GM23338 (cell line): ENCODE data around the gene MYL4. TPM values are rescaled to one million over a fixed set of nuclear protein-coding genes. Genes with fewer than 3 reads are reported as not detected.

Experiments used
- ATAC-seq: fragments of 200-7000 bp; cut with Tn5 transposase; 3 replicates; pipeline ENCODE4 v1.9.1; 2020
- DNase-seq: peaks from one replicate; pipeline ENCODE4 v3.0.0-alpha.2; 2015; ENCODE audit warnings: low spot score
- H2AFZ ChIP-seq: fragments of 200-600 bp; sonication (generic); 2 replicates; pipeline ENCODE4 v1.8.0; 2016; ENCODE audit warnings: antibody characterized with exemption, mild to moderate bottlenecking, moderate library complexity
- H3F3A ChIP-seq: fragments of 200-600 bp; sonication (generic); replicated peaks from 2 replicates; pipeline ENCODE4 v1.8.0; 2017; ENCODE audit warnings: antibody characterized with exemption, mixed run types, low read depth
- H3K27ac ChIP-seq: fragments of 200-600 bp; sonication (generic); 2 replicates; pipeline ENCODE4 v1.6.1; 2016; ENCODE audit warnings: low read depth
- H3K27me3 ChIP-seq: fragments of 200-600 bp; sonication (generic); 2 replicates; pipeline ENCODE4 v1.8.0; 2016; ENCODE audit warnings: mild to moderate bottlenecking, mixed run types, moderate library complexity; ENCODE audit not compliant: insufficient read depth
- H3K36me3 ChIP-seq: fragments of 200-600 bp; sonication (generic); 2 replicates; pipeline ENCODE4 v1.8.0; 2016; ENCODE audit warnings: mild to moderate bottlenecking; ENCODE audit not compliant: insufficient read depth
- H3K4me1 ChIP-seq: fragments of 200-600 bp; sonication (generic); 2 replicates; pipeline ENCODE4 v1.8.0; 2016; ENCODE audit warnings: mild to moderate bottlenecking, moderate library complexity; ENCODE audit not compliant: insufficient read depth
- H3K4me2 ChIP-seq: fragments of 200-600 bp; sonication (generic); 2 replicates; pipeline ENCODE4 v1.7.1; 2017; ENCODE audit warnings: mixed run types
- H3K4me3 ChIP-seq: fragments of 200-600 bp; sonication (generic); 2 replicates; pipeline ENCODE4 v1.6.1; 2016; ENCODE audit warnings: mixed run types
- H3K79me2 ChIP-seq: fragments of 200-600 bp; sonication (generic); replicated peaks from 2 replicates; pipeline ENCODE4 v1.8.0; 2017; ENCODE audit warnings: mild to moderate bottlenecking; ENCODE audit not compliant: insufficient read depth
- H3K9me2 ChIP-seq: fragments of 200-600 bp; sonication (generic); 2 replicates; pipeline ENCODE4 v1.8.0; 2017; ENCODE audit not compliant: insufficient read depth
- H4K20me1 ChIP-seq: fragments of 200-600 bp; sonication (generic); replicated peaks from 2 replicates; pipeline ENCODE4 v1.8.0; 2017; ENCODE audit warnings: mild to moderate bottlenecking; ENCODE audit not compliant: insufficient read depth
- H3K27ac Mint-ChIP-seq: 2 replicates; pipeline ENCODE4 v1.8.0; 2020; ENCODE audit warnings: inconsistent platforms, mild to moderate bottlenecking, moderate library complexity, mixed read lengths
- H3K27me3 Mint-ChIP-seq: 3 replicates; pipeline ENCODE4 v1.8.0; 2022; ENCODE audit warnings: low read depth, mild to moderate bottlenecking, moderate library complexity, mixed read lengths, inconsistent platforms; ENCODE audit not compliant: insufficient read depth, poor library complexity
- H3K36me3 Mint-ChIP-seq: 3 replicates; pipeline ENCODE4 v1.8.0; 2021; ENCODE audit warnings: low read depth, mild to moderate bottlenecking, inconsistent platforms, moderate library complexity, mixed read lengths
- H3K4me1 Mint-ChIP-seq: 3 replicates; pipeline ENCODE4 v1.8.0; 2020; ENCODE audit warnings: mild to moderate bottlenecking, inconsistent platforms, mixed read lengths
- H3K4me3 Mint-ChIP-seq: 3 replicates; pipeline ENCODE4 v1.8.0; 2021; ENCODE audit warnings: moderate library complexity, mild to moderate bottlenecking, inconsistent platforms, mixed read lengths
- H3K9me3 Mint-ChIP-seq: 3 replicates; pipeline ENCODE4 v1.8.0; 2020; ENCODE audit warnings: moderate library complexity, mild to moderate bottlenecking, inconsistent platforms, mixed read lengths
- CREB1 ChIP-seq: fragments of 250-450 bp; sonication (Bioruptor Pico); IDR thresholded peaks from 2 replicates; pipeline ENCODE4 v1.5.0; 2020; ENCODE audit warnings: low read depth, mild to moderate bottlenecking, moderate library complexity
- CTCF ChIP-seq, 2 experiments: fragments of 200-600 bp in 1 of 2; sonication (generic) in 1 of 2; conservative IDR thresholded peaks; 2 replicates each; pipeline versions ENCODE4 v1.5.1 to v1.6.1; 2016 to 2017; ENCODE audit warnings: antibody characterized with exemption in 2 of 2, low read depth in 2 of 2, mild to moderate bottlenecking in 2 of 2, moderate library complexity in 1 of 2
- POLR2AphosphoS5 ChIP-seq: IDR thresholded peaks from 2 replicates; pipeline ENCODE4 v1.6.1; 2016; ENCODE audit warnings: antibody characterized with exemption, low read depth
- REST ChIP-seq: IDR thresholded peaks from one replicate; pipeline ENCODE4 v1.6.1; 2018; ENCODE audit warnings: antibody characterized with exemption; ENCODE audit not compliant: unreplicated experiment
- ZNF114 ChIP-seq: fragments of 250-450 bp; sonication (Bioruptor Pico); IDR thresholded peaks from 2 replicates; pipeline ENCODE4 v1.5.0; 2020; ENCODE audit warnings: mild to moderate bottlenecking, moderate library complexity
- ZNF331 ChIP-seq: fragments of 250-450 bp; sonication (Bioruptor Pico); IDR thresholded peaks from 2 replicates; pipeline ENCODE4 v1.5.0; 2020; ENCODE audit warnings: low read depth, mild to moderate bottlenecking, moderate library complexity
- polyA plus RNA-seq: library from polyadenylated mRNA; unstranded; fragments of >200 nt; fragmentation: Nextera tagmentation; extraction: Ambion mirVana; gene quantifications from 2 replicates; pipeline ENCODE4 v1.2.1, GENCODE V29; 2016
- total RNA-seq: library from RNA; depleted of rRNA; stranded (reverse); fragments of >200 nt; shearing (Covaris generic); gene quantifications from 2 replicates; pipeline ENCODE4 v1.2.3, GENCODE V29; 2014
- TF ChIP-seq, protein P1 (sequence below): fragments of 250-450 bp; sonication (Bioruptor Pico); IDR thresholded peaks from 2 replicates; pipeline ENCODE4 v1.5.0; 2020; ENCODE audit warnings: mild to moderate bottlenecking, moderate library complexity
- TF ChIP-seq, protein P2 (sequence below): IDR thresholded peaks from 2 replicates; pipeline ENCODE4 v1.6.1; 2016; ENCODE audit warnings: antibody characterized with exemption

MYL4 gene
- total and polyA plus RNA-seq, 2 experiments from 2014 or later: 0.44 TPM; not detected in 1

DNA sequence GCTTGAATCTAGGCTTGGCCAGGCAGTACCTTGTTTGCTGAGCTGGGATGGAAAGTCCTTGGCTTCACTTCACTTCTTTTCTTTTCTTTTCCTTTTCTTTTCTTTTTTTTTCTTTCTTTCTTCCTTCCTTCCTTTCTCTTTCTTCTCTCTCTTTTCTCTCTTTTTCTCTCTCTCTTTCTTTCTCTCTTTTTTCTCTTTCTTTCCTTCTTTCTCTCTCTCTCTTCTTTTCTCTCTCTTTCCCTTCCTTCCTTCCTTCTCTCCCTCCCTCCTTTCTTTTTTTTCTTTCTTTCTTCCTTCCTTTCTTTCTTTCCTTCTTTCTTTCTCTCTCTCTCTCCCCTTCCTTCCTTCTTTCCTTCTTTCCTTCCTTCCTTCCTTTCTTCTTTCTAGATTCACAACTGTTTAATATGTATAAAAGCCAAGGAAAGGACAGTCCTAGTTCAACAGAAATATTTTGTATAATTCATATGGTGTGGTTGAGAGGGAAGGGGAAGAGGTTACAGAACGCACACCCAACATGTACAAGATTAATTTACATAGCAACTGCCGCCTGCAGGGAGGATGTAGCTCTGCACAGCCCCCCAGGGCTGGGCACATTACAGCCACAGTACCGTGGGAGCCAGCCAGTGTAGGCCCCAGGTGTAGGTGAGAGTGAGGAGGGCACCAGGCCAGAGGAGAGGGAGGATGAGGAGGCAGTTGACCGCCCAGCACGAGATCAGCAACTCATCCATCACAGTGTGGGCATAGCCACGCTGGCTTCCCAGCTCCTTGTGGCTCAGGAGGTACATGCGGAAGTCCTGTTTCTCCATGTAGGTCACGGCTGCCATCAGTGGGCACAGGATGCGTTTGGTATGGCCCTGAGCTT lies 34.8 kb downstream of the MYL4 start (continued):
- TF ChIP-seq, protein P1, sequence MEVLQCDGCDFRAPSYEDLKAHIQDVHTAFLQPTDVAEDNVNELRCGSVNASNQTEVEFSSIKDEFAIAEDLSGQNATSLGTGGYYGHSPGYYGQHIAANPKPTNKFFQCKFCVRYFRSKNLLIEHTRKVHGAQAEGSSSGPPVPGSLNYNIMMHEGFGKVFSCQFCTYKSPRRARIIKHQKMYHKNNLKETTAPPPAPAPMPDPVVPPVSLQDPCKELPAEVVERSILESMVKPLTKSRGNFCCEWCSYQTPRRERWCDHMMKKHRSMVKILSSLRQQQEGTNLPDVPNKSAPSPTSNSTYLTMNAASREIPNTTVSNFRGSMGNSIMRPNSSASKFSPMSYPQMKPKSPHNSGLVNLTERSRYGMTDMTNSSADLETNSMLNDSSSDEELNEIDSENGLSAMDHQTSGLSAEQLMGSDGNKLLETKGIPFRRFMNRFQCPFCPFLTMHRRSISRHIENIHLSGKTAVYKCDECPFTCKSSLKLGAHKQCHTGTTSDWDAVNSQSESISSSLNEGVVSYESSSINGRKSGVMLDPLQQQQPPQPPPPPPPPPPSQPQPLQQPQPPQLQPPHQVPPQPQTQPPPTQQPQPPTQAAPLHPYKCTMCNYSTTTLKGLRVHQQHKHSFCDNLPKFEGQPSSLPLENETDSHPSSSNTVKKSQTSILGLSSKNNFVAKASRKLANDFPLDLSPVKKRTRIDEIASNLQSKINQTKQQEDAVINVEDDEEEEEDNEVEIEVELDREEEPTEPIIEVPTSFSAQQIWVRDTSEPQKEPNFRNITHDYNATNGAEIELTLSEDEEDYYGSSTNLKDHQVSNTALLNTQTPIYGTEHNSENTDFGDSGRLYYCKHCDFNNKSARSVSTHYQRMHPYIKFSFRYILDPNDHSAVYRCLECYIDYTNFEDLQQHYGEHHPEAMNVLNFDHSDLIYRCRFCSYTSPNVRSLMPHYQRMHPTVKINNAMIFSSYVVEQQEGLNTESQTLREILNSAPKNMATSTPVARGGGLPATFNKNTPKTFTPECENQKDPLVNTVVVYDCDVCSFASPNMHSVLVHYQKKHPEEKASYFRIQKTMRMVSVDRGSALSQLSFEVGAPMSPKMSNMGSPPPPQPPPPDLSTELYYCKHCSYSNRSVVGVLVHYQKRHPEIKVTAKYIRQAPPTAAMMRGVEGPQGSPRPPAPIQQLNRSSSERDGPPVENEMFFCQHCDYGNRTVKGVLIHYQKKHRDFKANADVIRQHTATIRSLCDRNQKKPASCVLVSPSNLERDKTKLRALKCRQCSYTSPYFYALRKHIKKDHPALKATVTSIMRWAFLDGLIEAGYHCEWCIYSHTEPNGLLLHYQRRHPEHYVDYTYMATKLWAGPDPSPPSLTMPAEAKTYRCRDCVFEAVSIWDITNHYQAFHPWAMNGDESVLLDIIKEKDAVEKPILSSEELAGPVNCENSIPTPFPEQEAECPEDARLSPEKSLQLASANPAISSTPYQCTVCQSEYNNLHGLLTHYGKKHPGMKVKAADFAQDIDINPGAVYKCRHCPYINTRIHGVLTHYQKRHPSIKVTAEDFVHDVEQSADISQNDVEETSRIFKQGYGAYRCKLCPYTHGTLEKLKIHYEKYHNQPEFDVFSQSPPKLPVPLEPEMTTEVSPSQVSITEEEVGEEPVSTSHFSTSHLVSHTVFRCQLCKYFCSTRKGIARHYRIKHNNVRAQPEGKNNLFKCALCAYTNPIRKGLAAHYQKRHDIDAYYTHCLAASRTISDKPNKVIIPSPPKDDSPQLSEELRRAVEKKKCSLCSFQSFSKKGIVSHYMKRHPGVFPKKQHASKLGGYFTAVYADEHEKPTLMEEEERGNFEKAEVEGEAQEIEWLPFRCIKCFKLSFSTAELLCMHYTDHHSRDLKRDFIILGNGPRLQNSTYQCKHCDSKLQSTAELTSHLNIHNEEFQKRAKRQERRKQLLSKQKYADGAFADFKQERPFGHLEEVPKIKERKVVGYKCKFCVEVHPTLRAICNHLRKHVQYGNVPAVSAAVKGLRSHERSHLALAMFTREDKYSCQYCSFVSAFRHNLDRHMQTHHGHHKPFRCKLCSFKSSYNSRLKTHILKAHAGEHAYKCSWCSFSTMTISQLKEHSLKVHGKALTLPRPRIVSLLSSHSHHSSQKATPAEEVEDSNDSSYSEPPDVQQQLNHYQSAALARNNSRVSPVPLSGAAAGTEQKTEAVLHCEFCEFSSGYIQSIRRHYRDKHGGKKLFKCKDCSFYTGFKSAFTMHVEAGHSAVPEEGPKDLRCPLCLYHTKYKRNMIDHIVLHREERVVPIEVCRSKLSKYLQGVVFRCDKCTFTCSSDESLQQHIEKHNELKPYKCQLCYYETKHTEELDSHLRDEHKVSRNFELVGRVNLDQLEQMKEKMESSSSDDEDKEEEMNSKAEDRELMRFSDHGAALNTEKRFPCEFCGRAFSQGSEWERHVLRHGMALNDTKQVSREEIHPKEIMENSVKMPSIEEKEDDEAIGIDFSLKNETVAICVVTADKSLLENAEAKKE (CRISPR knock-in tag): no peak

- H3K9me3 Mint-ChIP-seq: no peaks in the 10 kb centered on the region
- Histone ChIP-seq H3K4me2 (no peak overlapping the region), H3F3A (no peaks in the 10 kb centered on the region), H3K36me3 (no peaks in the 10 kb centered on the region), H3K27ac (no peak overlapping the region), H3K79me2 (no peaks in the 10 kb centered on the region), H4K20me1 (no peaks in the 10 kb centered on the region), H3K9me2 (no peaks in the 10 kb centered on the region), H3K4me1 (no peaks in the 10 kb centered on the region), H3K4me3 (no peak overlapping the region), H3K27me3 (no peaks in the 10 kb centered on the region), H2AFZ (no peak overlapping the region)
- no peak overlapping the region for H3K27ac Mint-ChIP-seq
- H3K4me3 Mint-ChIP-seq: no peak overlapping the region
- ATAC-seq (no peak), DNase-seq (no peak)
- H3K36me3 Mint-ChIP-seq: no peaks in the 10 kb centered on the region
- H3K27me3 Mint-ChIP-seq: no peaks in the 10 kb centered on the region
- no peaks in the 10 kb centered on the region for H3K4me1 Mint-ChIP-seq
- TF ChIP-seq CTCF (conservative IDR thresholded peaks at IDR 0.05; ENCODE audit: low read depth in 2 of 2): no peak
- TF ChIP-seq ZNF331 (CRISPR knock-in tag): no peak
- no peak for TF ChIP-seq CREB1 (CRISPR knock-in tag)
- no peak for TF ChIP-seq POLR2AphosphoS5
- TF ChIP-seq ZNF114: no peak
- TF ChIP-seq, protein P2, sequence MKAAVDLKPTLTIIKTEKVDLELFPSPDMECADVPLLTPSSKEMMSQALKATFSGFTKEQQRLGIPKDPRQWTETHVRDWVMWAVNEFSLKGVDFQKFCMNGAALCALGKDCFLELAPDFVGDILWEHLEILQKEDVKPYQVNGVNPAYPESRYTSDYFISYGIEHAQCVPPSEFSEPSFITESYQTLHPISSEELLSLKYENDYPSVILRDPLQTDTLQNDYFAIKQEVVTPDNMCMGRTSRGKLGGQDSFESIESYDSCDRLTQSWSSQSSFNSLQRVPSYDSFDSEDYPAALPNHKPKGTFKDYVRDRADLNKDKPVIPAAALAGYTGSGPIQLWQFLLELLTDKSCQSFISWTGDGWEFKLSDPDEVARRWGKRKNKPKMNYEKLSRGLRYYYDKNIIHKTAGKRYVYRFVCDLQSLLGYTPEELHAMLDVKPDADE: no peak
- TF ChIP-seq REST: no peak
These were observed 35.5 kb downstream of the MYL4 start for GRCh38 chr17:47244697-47245096.
